Gastroesophageal sphincter (tissue), 3 donors: ENCODE measurements around the gene TRIM65.

Experiments used
- EP300 ChIP-seq: sonication (generic); formaldehyde crosslinking; IDR thresholded peaks from one replicate; pipeline ENCODE4 v1.6.1; 2017; ENCODE audit warnings: antibody characterized with exemption, mild to moderate bottlenecking
- POLR2A ChIP-seq, 2 donors: fragments of 450-650 bp; IDR thresholded peaks; one replicate each; pipeline ENCODE4 v1.6.1; 2017; ENCODE audit warnings: antibody characterized with exemption in 2 of 2, mild to moderate bottlenecking in 2 of 2, moderate library complexity in 1 of 2
- TF ChIP-seq, protein P1 (sequence below), 4 experiments: fragments of 200-600 bp in 2 of 4; fragments of 450-650 bp in 2 of 4; sonication (generic) in 1 of 4; IDR thresholded peaks; one replicate each; pipeline ENCODE4 v1.5.1; 2017 to 2019; ENCODE audit warnings: antibody characterized with exemption in 4 of 4, mild to moderate bottlenecking in 2 of 4, moderate library complexity in 2 of 4

DNA sequence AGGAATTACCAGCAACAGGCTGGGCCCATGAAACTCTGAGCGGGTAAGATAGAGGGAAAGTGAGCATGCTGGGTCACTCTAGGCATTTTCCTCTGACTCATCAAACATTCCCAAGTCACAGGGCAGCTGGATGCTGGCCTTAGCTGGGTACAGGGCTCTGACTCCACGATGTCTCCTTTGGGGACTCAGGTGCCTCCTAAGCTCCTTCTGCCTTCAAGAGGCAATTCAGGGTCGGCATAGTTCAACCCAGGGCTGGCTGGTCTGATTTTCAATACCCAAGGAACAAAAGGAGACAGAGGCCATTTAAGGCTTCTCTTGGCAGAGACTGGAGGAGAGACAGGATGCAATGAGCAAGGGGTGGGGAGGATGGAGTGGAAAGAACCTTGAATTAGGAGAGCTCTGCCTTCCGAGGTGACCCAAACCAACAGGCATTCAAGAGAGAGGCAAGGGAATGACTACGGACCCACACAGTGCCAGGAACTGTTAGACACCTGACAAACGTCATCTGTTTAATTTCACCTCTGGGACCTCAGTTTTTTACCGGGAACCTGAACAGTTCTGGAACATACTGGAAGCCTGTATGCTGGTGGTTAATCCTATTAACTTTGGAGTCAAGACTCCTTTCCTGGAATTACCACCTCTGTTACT lies 42.5 kb downstream of the TRIM65 start:
- TF ChIP-seq, protein P1, sequence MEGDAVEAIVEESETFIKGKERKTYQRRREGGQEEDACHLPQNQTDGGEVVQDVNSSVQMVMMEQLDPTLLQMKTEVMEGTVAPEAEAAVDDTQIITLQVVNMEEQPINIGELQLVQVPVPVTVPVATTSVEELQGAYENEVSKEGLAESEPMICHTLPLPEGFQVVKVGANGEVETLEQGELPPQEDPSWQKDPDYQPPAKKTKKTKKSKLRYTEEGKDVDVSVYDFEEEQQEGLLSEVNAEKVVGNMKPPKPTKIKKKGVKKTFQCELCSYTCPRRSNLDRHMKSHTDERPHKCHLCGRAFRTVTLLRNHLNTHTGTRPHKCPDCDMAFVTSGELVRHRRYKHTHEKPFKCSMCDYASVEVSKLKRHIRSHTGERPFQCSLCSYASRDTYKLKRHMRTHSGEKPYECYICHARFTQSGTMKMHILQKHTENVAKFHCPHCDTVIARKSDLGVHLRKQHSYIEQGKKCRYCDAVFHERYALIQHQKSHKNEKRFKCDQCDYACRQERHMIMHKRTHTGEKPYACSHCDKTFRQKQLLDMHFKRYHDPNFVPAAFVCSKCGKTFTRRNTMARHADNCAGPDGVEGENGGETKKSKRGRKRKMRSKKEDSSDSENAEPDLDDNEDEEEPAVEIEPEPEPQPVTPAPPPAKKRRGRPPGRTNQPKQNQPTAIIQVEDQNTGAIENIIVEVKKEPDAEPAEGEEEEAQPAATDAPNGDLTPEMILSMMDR (IDR thresholded peaks at IDR 0.05), result no peak
- TF ChIP-seq POLR2A (IDR thresholded peaks at IDR 0.05) (peak in 1 of 2 donors; percentile 37), EP300 (no peak)
